GM18498 (cell line): ENCODE measurements around the gene COMMD9.
A peak's percentile ranks its signal among the peaks of the same experiment; 100 is the strongest.

Source experiments
- ATAC-seq: cut with Tn5 transposase; IDR thresholded peaks from one replicate; pipeline ENCODE4 v1.9.1; 2021; ENCODE audit warnings: mild to moderate bottlenecking, moderate library complexity; ENCODE audit not compliant: unreplicated experiment

COMMD9 gene

GRCh38 chr11:36258730-36259360 is 30.4 kb downstream of the COMMD9 start:
- peak; percentile 67 for ATAC-seq

GRCh38 chr11:36257351-36257750 is 31.9 kb downstream of the COMMD9 start:
- no peak for ATAC-seq

GRCh38 chr11:36254713-36255112 is 34.5 kb downstream of the COMMD9 start:
- no peak for ATAC-seq

- no peak for ATAC-seq
These were observed 36.0 kb downstream of the COMMD9 start for GRCh38 chr11:36253238-36253637.

GRCh38 chr11:36251823-36252222 is 37.4 kb downstream of the COMMD9 start:
- ATAC-seq = no peak

GRCh38 chr11:36249246-36249645 is 40.0 kb downstream of the COMMD9 start:
- ATAC-seq = no peak

GRCh38 chr11:36248436-36248835 is 40.8 kb downstream of the COMMD9 start:
- no peak for ATAC-seq

GRCh38 chr11:36247493-36247892 is 41.7 kb downstream of the COMMD9 start:
- no peak for ATAC-seq

GRCh38 chr11:36243641-36244040 is 45.6 kb downstream of the COMMD9 start:
- ATAC-seq = no peak

- ATAC-seq = no peak
These were observed 47.7 kb downstream of the COMMD9 start for GRCh38 chr11:36241497-36241896.

GRCh38 chr11:36240801-36241200 is 48.4 kb downstream of the COMMD9 start:
- no peak for ATAC-seq

GRCh38 chr11:36240173-36240572 is 49.1 kb downstream of the COMMD9 start:
- no peak for ATAC-seq

GRCh38 chr11:36239636-36240035 is 49.6 kb downstream of the COMMD9 start:
- ATAC-seq = no peak

- no peak for ATAC-seq
These were observed 50.3 kb downstream of the COMMD9 start for GRCh38 chr11:36238881-36239280.

- ATAC-seq = no peak
These were observed 51.1 kb downstream of the COMMD9 start for GRCh38 chr11:36238036-36238631.

- no peak for ATAC-seq
These were observed 51.8 kb downstream of the COMMD9 start for GRCh38 chr11:36237391-36237790.

- ATAC-seq = no peak
These were observed 53.5 kb downstream of the COMMD9 start for GRCh38 chr11:36235750-36236149.

- no peak for ATAC-seq
These were observed 54.4 kb downstream of the COMMD9 start for GRCh38 chr11:36234825-36235224.

- ATAC-seq = no peak
These were observed 56.0 kb downstream of the COMMD9 start for GRCh38 chr11:36233204-36233603.

- ATAC-seq = no peak
These were observed 58.2 kb downstream of the COMMD9 start for GRCh38 chr11:36230779-36231699.

GRCh38 chr11:36229091-36229705 is 60.0 kb downstream of the COMMD9 start:
- ATAC-seq = no peak
